RPMI7951 (cell line): ENCODE measurements around the gene KIF25. TPM values are rescaled to one million over a fixed set of nuclear protein-coding genes. Genes with fewer than 3 reads are reported as not detected.
A peak's percentile ranks its signal among the peaks of the same experiment; 100 is the strongest.
"Not testable (repeated sequence)": the region's sequence is repeated elsewhere in the genome, so short reads cannot be mapped to it uniquely, and the experiment has no call there.

Experiments used
- DNase-seq: peaks from one replicate; pipeline ENCODE4 v3.0.0-alpha.2; 2012; ENCODE audit warnings: low read depth
- total RNA-seq: library from RNA; depleted of rRNA; stranded (reverse); fragments of >200 nt; shearing (Covaris generic); gene quantifications from 2 replicates; pipeline ENCODE4 v1.2.3, GENCODE V29; 2014

KIF25 gene
- total RNA-seq, 1 experiment from 2014 or later, result 0.36 TPM

- no peak for DNase-seq
Measured at GRCh38 chr6:168063431-168063830, 66.0 kb downstream of the KIF25 start.

- DNase-seq, result no peak
Measured at GRCh38 chr6:168064226-168064807, 66.8 kb downstream of the KIF25 start.

DNA sequence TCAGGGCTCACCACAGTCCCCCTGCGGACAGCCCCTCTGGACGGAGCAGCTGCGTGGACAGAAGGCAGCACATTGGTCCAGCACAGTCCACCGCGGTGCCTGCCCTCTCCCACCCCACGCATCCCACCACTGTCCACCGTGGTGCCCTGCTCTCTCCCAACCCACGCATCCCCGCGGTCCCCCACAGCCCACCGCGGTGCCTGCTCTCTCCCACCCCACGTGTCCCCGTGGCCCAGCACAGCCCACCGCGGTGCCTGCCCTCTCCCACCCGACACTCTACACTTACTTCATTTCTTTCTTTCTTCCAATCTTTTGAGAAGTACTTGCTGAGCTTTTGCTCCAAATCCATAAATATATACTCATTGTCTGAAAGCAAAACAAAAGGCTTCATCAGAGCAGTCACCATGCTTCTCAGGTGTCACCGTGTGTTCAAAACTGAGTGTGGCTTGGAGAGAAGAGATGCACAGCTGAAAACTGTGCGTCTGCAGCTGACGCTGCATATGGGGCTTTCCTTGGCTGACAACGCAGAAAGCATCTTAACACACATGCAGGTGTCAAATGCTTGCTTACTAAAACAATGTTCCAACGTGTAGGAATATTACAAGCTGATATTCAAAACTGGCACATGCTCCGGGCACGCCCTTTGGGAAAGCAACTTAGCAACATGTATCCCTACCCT is 69.7 kb downstream of the KIF25 start:
- DNase-seq, result no peak

DNA sequence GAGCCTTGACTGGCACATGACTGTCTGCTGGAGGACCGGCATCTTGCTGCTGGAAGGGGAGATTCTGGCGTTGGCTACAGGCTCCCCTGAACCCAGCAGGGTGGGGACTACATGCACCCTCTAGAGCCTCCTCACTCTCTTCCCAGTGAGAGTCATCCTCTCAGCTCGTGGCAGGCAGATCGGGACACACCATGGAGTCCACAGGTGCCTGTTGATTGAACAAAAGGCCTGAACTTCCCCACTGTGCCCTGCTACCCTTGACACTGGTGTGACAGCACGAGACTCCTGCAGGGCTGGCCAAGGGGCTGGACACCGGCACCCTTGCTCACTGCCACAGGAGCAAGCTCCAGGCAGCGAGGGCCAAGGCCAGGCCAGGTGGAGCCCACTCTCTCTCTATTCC is 73.3 kb downstream of the KIF25 start:
- no peak for DNase-seq

DNA sequence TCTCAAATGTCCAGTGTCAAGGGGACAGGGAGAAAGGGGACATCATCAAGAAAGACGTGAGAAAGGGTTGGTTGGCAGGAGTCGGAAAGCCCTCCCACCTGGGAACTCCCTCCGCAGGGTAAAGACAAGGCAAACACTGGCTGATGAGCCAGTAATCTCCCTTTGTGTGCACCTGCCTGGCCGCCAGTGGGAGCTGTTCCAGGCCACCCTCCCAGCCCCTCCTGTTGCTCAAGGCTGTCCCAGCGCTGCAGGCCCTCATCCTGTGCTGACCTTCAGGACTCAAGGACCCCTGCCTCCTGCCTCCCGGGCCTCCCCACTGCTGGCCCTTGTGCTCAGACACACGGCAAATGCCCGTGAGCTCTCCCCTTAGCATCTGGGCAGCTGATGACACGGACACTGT is 74.1 kb downstream of the KIF25 start:
- no peak for DNase-seq

DNA sequence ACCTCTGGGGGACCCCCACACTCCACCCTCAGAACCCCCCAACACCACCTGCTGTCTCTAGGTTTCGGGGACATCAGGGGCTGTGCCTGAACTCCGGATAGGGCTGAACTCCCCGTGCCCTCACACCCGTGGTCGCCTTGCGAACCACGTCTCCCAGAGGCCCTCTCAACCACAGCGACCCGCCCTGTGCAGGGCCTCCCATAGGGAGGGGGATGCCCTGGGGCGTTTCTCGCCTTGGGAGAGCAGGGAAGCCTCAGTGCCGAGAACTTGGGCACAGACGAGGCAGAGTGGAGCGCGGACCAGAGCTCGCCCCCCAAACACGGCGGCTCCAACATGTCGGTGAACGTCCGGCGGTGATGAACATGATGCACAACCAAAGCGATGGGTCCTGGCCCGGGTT is 74.8 kb downstream of the KIF25 start:
- DNase-seq, result peak; percentile 21

DNA sequence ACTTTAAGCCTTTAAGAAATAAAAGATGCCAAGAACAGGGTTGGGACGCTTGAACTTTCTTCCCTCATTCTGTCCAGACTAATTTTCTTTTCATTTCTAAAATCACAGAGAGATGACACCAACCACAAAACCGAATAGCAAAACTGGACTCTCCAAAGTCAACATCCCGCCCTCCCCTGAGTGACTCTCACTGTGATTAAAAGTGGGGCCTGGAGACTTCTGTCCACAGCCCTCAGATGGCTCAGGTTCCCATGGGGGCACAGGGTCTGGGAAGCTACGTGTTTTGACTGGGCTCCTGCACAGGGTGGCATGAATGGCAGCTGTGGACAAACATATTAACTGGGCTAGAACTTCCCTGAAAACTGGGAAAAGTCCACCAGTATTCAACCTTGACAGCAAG is 75.3 kb downstream of the KIF25 start:
- DNase-seq, result no peak

GRCh38 chr6:168073937-168074730 is 76.7 kb downstream of the KIF25 start:
- no peak for DNase-seq

- no peak for DNase-seq
Measured at GRCh38 chr6:168075216-168075615, 77.7 kb downstream of the KIF25 start.

DNA sequence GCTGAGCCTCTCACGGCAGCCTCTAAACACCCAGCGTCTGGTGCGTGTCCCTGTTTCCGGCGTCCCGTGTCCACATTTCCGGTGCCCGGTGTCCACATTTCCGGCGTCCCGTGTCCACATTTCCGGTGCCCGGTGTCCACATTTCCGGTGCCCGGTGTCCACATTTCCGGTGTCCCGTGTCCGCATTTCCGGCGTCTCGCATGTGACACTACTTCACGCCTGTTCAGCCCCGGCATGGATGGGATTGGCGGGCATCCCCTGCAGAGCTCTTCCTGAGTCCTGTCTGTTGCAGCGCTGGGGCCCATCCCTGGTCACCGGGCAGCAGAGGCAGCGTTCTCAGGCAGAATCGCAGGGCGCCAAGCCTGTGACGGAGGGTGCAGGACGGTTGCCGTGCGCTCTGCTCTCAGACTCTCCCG is 78.3 kb downstream of the KIF25 start:
- no peak for DNase-seq

GRCh38 chr6:168077401-168077800 is 79.9 kb downstream of the KIF25 start:
- not testable (repeated sequence) for DNase-seq

- DNase-seq, result no peak
Measured at GRCh38 chr6:168078175-168078942, 80.9 kb downstream of the KIF25 start.

GRCh38 chr6:168078943-168079405 is 81.5 kb downstream of the KIF25 start, which contains the start of gene FRMD1:
Gene FRMD1 (minus strand): TSS chr6:168079212. CDS start chr6:168079094, 118 bp downstream.
- DNase-seq, result no peak

- DNase-seq, result no peak
Measured at GRCh38 chr6:168080393-168081077, 83.1 kb downstream of the KIF25 start.

GRCh38 chr6:168081858-168082546 is 84.5 kb downstream of the KIF25 start:
- no peak for DNase-seq

GRCh38 chr6:168082860-168083513 is 85.5 kb downstream of the KIF25 start:
- no peak for DNase-seq

DNA sequence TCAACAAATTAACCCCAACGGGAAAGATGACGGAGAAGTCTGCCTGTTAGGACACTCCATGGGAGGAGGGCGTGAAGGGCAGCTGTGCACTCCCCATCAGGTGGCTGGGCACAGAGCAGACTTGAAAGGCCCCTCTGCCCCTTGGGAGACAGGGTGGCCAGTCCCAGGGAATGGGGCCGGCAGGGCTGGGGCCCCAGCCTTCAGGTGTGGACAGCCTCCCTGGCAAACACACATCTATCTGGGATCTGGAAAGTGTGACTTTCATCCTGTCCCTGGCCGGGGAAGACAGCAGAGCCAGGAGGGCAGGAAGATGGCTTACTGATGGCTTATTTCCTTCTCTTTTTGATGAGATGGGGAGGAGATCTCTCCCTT is 86.0 kb downstream of the KIF25 start:
- DNase-seq, result no peak

GRCh38 chr6:168084465-168085160 is 87.1 kb downstream of the KIF25 start:
- no peak for DNase-seq

- DNase-seq, result no peak
Measured at GRCh38 chr6:168086066-168086465, 88.6 kb downstream of the KIF25 start.

DNA sequence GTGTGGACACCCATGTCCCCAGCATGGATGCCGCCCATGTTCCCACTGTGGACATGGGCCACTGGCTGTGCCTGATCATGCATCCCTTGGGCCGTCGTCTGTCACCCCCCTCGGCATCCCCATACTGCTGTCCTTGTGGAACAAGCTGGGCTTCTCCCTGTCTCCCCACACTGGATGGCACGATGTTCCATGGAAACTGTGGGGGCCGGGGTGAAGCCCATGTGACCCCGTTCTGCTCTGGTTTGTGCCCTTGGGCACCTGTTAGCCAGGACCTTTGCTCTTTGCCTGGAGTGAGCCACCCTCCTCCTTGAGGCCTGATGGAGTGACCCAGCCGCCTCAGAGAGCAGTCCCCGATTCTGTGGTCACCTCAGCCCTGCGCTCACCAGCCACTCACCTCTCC is 89.1 kb downstream of the KIF25 start:
- DNase-seq, result no peak
